ENCODE results near the gene CCER1.

DNA sequence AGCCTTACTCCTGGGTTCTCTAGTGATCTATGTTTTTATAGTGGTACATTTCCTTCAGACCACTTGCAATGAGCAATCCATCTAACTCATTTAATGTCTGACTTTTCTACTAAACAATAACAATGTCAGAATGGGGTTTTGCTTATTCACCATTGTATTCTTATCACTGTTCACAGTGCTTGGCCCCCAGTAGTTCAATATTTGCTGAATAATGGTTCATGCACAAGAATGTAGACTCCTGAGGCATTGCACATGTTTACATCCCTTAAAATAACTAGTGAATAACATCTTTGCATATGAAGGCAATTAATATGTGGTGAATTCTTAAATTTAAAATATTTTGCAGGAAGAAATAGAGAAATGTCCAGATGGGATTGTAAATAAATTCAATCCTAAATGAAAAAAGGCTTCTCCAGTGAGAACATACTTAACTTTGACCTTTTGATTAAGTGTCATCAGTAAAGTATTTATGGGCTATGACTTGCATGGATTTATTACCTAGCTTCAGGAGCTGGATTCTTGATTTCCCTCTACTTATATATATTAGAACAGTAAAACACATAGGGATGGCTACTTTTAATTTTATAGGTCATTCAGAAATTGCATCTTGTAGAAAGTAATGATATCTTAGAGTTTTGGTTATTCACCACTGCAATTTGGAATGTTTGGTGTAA lies 3.4 kb downstream of the CCER1 start:
- TF ChIP-seq, protein P1, sequence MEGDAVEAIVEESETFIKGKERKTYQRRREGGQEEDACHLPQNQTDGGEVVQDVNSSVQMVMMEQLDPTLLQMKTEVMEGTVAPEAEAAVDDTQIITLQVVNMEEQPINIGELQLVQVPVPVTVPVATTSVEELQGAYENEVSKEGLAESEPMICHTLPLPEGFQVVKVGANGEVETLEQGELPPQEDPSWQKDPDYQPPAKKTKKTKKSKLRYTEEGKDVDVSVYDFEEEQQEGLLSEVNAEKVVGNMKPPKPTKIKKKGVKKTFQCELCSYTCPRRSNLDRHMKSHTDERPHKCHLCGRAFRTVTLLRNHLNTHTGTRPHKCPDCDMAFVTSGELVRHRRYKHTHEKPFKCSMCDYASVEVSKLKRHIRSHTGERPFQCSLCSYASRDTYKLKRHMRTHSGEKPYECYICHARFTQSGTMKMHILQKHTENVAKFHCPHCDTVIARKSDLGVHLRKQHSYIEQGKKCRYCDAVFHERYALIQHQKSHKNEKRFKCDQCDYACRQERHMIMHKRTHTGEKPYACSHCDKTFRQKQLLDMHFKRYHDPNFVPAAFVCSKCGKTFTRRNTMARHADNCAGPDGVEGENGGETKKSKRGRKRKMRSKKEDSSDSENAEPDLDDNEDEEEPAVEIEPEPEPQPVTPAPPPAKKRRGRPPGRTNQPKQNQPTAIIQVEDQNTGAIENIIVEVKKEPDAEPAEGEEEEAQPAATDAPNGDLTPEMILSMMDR (IDR thresholded peaks at IDR 0.05) = no peak
- TF ChIP-seq EZH2 (IDR thresholded peaks at IDR 0.05; ENCODE audit: borderline replicate concordance, insufficient read depth, low read depth, low read length, poor library complexity, severe bottlenecking) = no peak

Data from B cell (primary cell).